Measurements from ENCODE around the gene FBRS.
"Not testable (repeated sequence)": the region's sequence is repeated elsewhere in the genome, so short reads cannot be mapped to it uniquely, and the experiment has no call there.

The FBRS gene

GRCh38 chr16:30657866-30658730 is at the start of gene FBRS:
Gene FBRS, plus strand, starts transcription at chr16:30658431. Its CDS starts 1,088 bp downstream, at chr16:30659519.
- DNase-seq (ENCODE audit: low spot score): peak; percentile 97

- peak; percentile 66 for DNase-seq (ENCODE audit: low spot score)
Measured at GRCh38 chr16:30609002-30609925, 49.0 kb upstream of the FBRS start.

- DNase-seq (ENCODE audit: low spot score): peak; percentile 98
Measured at GRCh38 chr16:30609926-30610839, 48.0 kb upstream of the FBRS start, which contains the start of gene ZNF689. Gene ZNF689, minus strand, starts transcription at chr16:30610389. Its CDS starts 348 bp downstream, at chr16:30610041.

GRCh38 chr16:30615358-30616091 is 42.7 kb upstream of the FBRS start:
- peak; percentile 25 for DNase-seq (ENCODE audit: low spot score)

- DNase-seq (ENCODE audit: low spot score): no peak
Measured at GRCh38 chr16:30619202-30619601, 39.0 kb upstream of the FBRS start.

GRCh38 chr16:30619638-30620037 is 38.6 kb upstream of the FBRS start:
- DNase-seq (ENCODE audit: low spot score): no peak

GRCh38 chr16:30620169-30620568 is 38.1 kb upstream of the FBRS start:
- no peak for DNase-seq (ENCODE audit: low spot score)

GRCh38 chr16:30621765-30622164 is 36.5 kb upstream of the FBRS start:
- DNase-seq (ENCODE audit: low spot score): peak; percentile 24

GRCh38 chr16:30622455-30623032 is 35.7 kb upstream of the FBRS start:
- no peak for DNase-seq (ENCODE audit: low spot score)

GRCh38 chr16:30623536-30624283 is 34.5 kb upstream of the FBRS start:
- no peak for DNase-seq (ENCODE audit: low spot score)

- DNase-seq (ENCODE audit: low spot score): no peak
Measured at GRCh38 chr16:30626236-30626635, 32.0 kb upstream of the FBRS start.

- peak; percentile 81 for DNase-seq (ENCODE audit: low spot score)
Measured at GRCh38 chr16:30628628-30629540, 29.3 kb upstream of the FBRS start.

- not testable (repeated sequence) for DNase-seq (ENCODE audit: low spot score)
Measured at GRCh38 chr16:30632454-30632853, 25.8 kb upstream of the FBRS start.

- DNase-seq (ENCODE audit: low spot score): no peak
Measured at GRCh38 chr16:30633526-30633925, 24.7 kb upstream of the FBRS start.

GRCh38 chr16:30636599-30636998 is 21.6 kb upstream of the FBRS start:
- no peak for DNase-seq (ENCODE audit: low spot score)

- DNase-seq (ENCODE audit: low spot score): not testable (repeated sequence)
Measured at GRCh38 chr16:30637139-30637538, 21.1 kb upstream of the FBRS start.

- peak; percentile 40 for DNase-seq (ENCODE audit: low spot score)
Measured at GRCh38 chr16:30637944-30638343, 20.3 kb upstream of the FBRS start.

- no peak for DNase-seq (ENCODE audit: low spot score)
Measured at GRCh38 chr16:30641378-30641982, 16.8 kb upstream of the FBRS start.
